ENCODE results near the gene FGFR4. TPM values are rescaled to one million over a fixed set of nuclear protein-coding genes. Genes with fewer than 3 reads are reported as not detected.

The FGFR4 gene
- total RNA-seq: 3.8 and 4.6 TPM in 2 replicates

GRCh38 chr5:177086654-177087397 lies at the start of gene FGFR4:
Gene FGFR4 (plus strand): TSS chr5:177086915. CDS start chr5:177089603, 2,688 bp downstream.

GRCh38 chr5:177133096-177133852 lies 46.6 kb downstream of the FGFR4 start, which contains the start of gene NSD1:
Gene NSD1 (plus strand): TSS chr5:177133773. CDS start chr5:177135104, 1,331 bp downstream.

Other genes starting within 250 kb of the FGFR4 start
- not detected in 2 replicates for gene HK3, start 187.6 kb upstream of the FGFR4 start, total RNA-seq
- 33.7 and 40.2 TPM in 2 replicates for gene UIMC1, start 80.1 kb upstream of the FGFR4 start, total RNA-seq
- 7.2 and 9.8 TPM in 2 replicates for gene ZNF346, start 64.2 kb upstream of the FGFR4 start, total RNA-seq
- gene NSD1, start 46.9 kb downstream of the FGFR4 start, total RNA-seq: 33.0 and 43.3 TPM in 2 replicates
- 8.1 and 14.0 TPM in 2 replicates for gene RAB24, start 216.8 kb downstream of the FGFR4 start, total RNA-seq
- gene PRELID1, start 216.9 kb downstream of the FGFR4 start, total RNA-seq: 99.7 and 130 TPM in 2 replicates
- gene MXD3, start 225.0 kb downstream of the FGFR4 start, total RNA-seq: 2.7 and 3.2 TPM in 2 replicates

Data from tracheal epithelial cell (primary cell).